Measurements from ENCODE around the gene CCDC33. TPM values are rescaled to one million over a fixed set of nuclear protein-coding genes. Genes with fewer than 3 reads are reported as not detected.

CCDC33 gene
- total RNA-seq, 3 donors from 2014 or later, result 0.22 TPM; not detected in 2

DNA sequence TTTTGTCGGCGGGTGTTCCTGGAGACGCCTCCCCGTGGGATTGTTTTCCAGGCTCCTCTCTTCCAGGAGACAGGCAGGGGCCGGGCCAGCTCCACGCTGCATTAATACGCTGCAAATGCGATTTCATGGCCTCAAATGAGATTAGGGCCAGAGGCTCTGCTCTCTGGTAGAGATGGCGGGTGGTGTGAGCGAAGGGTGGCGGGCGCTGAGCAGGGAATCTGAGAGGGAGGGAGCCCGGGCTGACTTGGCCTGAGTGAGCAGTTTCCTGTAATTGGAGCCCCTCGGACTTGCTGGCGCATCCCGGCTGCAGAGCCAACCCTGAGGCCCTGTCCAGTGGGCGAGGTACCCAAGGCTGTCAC lies 7.4 kb upstream of the CCDC33 start:
- TF ChIP-seq, protein P1, sequence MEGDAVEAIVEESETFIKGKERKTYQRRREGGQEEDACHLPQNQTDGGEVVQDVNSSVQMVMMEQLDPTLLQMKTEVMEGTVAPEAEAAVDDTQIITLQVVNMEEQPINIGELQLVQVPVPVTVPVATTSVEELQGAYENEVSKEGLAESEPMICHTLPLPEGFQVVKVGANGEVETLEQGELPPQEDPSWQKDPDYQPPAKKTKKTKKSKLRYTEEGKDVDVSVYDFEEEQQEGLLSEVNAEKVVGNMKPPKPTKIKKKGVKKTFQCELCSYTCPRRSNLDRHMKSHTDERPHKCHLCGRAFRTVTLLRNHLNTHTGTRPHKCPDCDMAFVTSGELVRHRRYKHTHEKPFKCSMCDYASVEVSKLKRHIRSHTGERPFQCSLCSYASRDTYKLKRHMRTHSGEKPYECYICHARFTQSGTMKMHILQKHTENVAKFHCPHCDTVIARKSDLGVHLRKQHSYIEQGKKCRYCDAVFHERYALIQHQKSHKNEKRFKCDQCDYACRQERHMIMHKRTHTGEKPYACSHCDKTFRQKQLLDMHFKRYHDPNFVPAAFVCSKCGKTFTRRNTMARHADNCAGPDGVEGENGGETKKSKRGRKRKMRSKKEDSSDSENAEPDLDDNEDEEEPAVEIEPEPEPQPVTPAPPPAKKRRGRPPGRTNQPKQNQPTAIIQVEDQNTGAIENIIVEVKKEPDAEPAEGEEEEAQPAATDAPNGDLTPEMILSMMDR (IDR thresholded peaks at IDR 0.05), result no peak
- no peaks in the 10 kb centered on the region for H3K9me3 ChIP-seq
- ATAC-seq (peak; percentile 45), DNase-seq (no peak)
- intact Hi-C loops (cut with DNase I, micrococcal nuclease), result no loop called here
- no peaks in the 10 kb centered on the region for H3K36me3 ChIP-seq (ENCODE audit: low read depth)
- no peak overlapping the region for H3K4me3 ChIP-seq
- peaks cover 11% of the 10 kb centered on the region for H3K4me1 ChIP-seq (ENCODE audit: low read depth)

- intact Hi-C loops (cut with DNase I, micrococcal nuclease), result no loop called here
- no peaks in the 10 kb centered on the region for H3K36me3 ChIP-seq (ENCODE audit: low read depth)
- ATAC-seq, result no peak
- no peak overlapping the region for H3K4me3 ChIP-seq
- H3K9me3 ChIP-seq, result no peaks in the 10 kb centered on the region
- TF ChIP-seq, protein P1 (IDR thresholded peaks at IDR 0.05), result no peak
- peaks cover 11% of the 10 kb centered on the region for H3K4me1 ChIP-seq (ENCODE audit: low read depth)
- DNase-seq, result no peak
Observed at GRCh38 chr15:74229686-74230085, 6.4 kb upstream of the CCDC33 start.

DNA sequence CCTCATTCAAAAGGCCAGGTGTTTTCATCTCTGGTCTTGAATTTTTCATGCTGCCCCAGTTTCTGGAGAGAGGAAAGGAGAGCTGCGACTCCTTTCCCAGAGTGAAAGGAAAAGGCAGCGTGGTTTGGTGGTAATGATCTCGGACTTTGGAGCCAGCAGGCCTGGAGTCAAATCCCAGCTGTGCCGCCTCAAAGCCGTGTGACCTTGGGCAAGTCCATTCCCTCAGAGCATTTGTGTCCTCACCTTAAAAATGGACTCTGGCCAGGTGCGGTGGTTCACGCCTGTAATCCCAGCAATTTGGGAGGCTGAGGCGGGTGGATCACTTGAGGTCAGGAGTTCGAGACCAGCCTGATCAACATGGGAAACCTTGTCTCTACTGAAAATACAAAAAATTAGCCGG lies 4.7 kb upstream of the CCDC33 start:
- DNase-seq (no peak), ATAC-seq (no peak)
- H3K36me3 ChIP-seq (ENCODE audit: low read depth), result no peaks in the 10 kb centered on the region
- peaks cover 17% of the 10 kb centered on the region for H3K4me1 ChIP-seq (ENCODE audit: low read depth)
- intact Hi-C loops (cut with DNase I, micrococcal nuclease), result no loop called here
- no peak overlapping the region for H3K4me3 ChIP-seq
- no peaks in the 10 kb centered on the region for H3K9me3 ChIP-seq
- TF ChIP-seq, protein P1 (IDR thresholded peaks at IDR 0.05), result no peak

DNA sequence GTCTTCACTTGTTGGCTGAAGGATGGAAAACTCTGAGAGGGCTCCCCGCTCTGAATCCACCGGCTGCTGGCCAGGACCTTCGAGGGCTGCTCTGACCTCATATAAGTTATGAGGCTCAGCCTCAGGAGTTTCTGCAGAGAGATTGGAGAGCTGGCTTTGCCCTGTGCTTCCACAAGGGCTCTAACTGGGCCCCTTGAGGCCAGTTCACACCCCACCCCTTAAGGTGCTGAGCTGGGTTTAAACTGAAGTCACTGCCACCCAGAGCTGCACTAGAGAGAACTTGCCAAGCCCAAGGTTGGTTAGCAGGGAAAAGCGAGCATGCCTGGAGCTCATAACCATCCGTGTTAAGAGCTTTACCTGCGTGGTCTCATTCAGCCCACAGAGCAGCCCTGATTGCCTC lies 2.8 kb upstream of the CCDC33 start:
- H3K4me1 ChIP-seq (ENCODE audit: low read depth), result peaks cover 11% of the 10 kb centered on the region
- TF ChIP-seq, protein P1 (IDR thresholded peaks at IDR 0.05), result no peak
- no peak overlapping the region for H3K4me3 ChIP-seq
- DNase-seq, result no peak
- no peaks in the 10 kb centered on the region for H3K9me3 ChIP-seq
- ATAC-seq, result no peak
- intact Hi-C loops (cut with DNase I, micrococcal nuclease), result no loop called here
- H3K36me3 ChIP-seq (ENCODE audit: low read depth), result no peaks in the 10 kb centered on the region

- Histone ChIP-seq H3K36me3 (ENCODE audit: low read depth) (no peaks in the 10 kb centered on the region), H3K4me1 (ENCODE audit: low read depth) (peaks cover 6% of the 10 kb centered on the region), H3K4me3 (no peak overlapping the region), H3K9me3 (no peaks in the 10 kb centered on the region)
- intact Hi-C loops (cut with DNase I, micrococcal nuclease), result no loop called here
- TF ChIP-seq, protein P1 (IDR thresholded peaks at IDR 0.05), result no peak
- ATAC-seq, result no peak
- DNase-seq, result no peak
Observed at GRCh38 chr15:74233851-74234597, 2.1 kb upstream of the CCDC33 start.

GRCh38 chr15:74234598-74234875 lies 1.6 kb upstream of the CCDC33 start:
- no peaks in the 10 kb centered on the region for H3K9me3 ChIP-seq
- DNase-seq (no peak), ATAC-seq (no peak)
- H3K36me3 ChIP-seq (ENCODE audit: low read depth), result no peaks in the 10 kb centered on the region
- no peak overlapping the region for H3K4me3 ChIP-seq
- TF ChIP-seq, protein P1 (IDR thresholded peaks at IDR 0.05), result no peak
- intact Hi-C loops (cut with DNase I, micrococcal nuclease), result no loop called here
- peaks cover 6% of the 10 kb centered on the region for H3K4me1 ChIP-seq (ENCODE audit: low read depth)
